H1 (cell line): Measurements from ENCODE around the gene RAVER2. TPM values are rescaled to one million over a fixed set of nuclear protein-coding genes. Genes with fewer than 3 reads are reported as not detected.

Experiments used
- CTCF ChIA-PET: fragments of 300-600 bp; sonication (Branson Sonifier 250); formaldehyde crosslinking; loops from one replicate; lab custom pipeline; 2021; ENCODE audit not compliant: partially characterized antibody; lab: Charles Lee
- POLR2A ChIA-PET: fragments of 300-600 bp; sonication (Branson Sonifier 250); formaldehyde crosslinking; loops from one replicate; lab custom pipeline; 2021; ENCODE audit warnings: inconsistent platforms; ENCODE audit not compliant: partially characterized antibody; lab: Charles Lee
- DNase-seq, 2 experiments: peaks; one replicate each; pipeline versions ENCODE4 v3.0.0 to v3.0.0-alpha.2; 2010 to 2022; ENCODE audit warnings: low spot score in 2 of 2, low read depth in 1 of 2, mixed read lengths in 1 of 2
- FAIRE-seq: peaks from 2 replicates; lab custom pipeline; 2011; peaks lifted over from hg19 to GRCh38; lab: Jason Lieb, UNC
- H2AFZ ChIP-seq: 2 replicates; pipeline ENCODE4 v1.8.1; 2012; ENCODE audit warnings: low read length, inconsistent platforms
- H2AK5ac ChIP-seq: 2 replicates; pipeline ENCODE4 v1.6.1; 2013; ENCODE audit warnings: low read depth, low read length
- H2BK120ac ChIP-seq: replicated peaks from 2 replicates; pipeline ENCODE3; 2013; ENCODE audit warnings: low read depth, low read length, inconsistent platforms
- H2BK12ac ChIP-seq: 2 replicates; pipeline ENCODE4 v1.6.1; 2013; ENCODE audit warnings: low read depth, low read length
- H2BK15ac ChIP-seq: 2 replicates; pipeline ENCODE4 v1.6.1; 2013; ENCODE audit warnings: low read length
- H2BK20ac ChIP-seq: 2 replicates; pipeline ENCODE4 v1.6.1; 2013; ENCODE audit warnings: low read length
- H2BK5ac ChIP-seq: 2 replicates; pipeline ENCODE4 v1.6.1; 2013; ENCODE audit warnings: low read depth, low read length
- H3K14ac ChIP-seq: 2 replicates; pipeline ENCODE4 v1.6.1; 2013; ENCODE audit warnings: inconsistent platforms; ENCODE audit not compliant: insufficient read length
- H3K18ac ChIP-seq: 2 replicates; pipeline ENCODE4 v1.6.1; 2013; ENCODE audit warnings: low read length; ENCODE audit errors: extremely low read depth
- H3K23ac ChIP-seq: 2 replicates; pipeline ENCODE4 v1.6.1; 2013; ENCODE audit warnings: inconsistent platforms; ENCODE audit not compliant: insufficient read length
- H3K23me2 ChIP-seq: 2 replicates; pipeline ENCODE4 v1.6.1; 2013; ENCODE audit warnings: low read depth, low read length
- H3K27ac ChIP-seq: 2 replicates; pipeline ENCODE4 v1.6.1; 2011; ENCODE audit warnings: low read depth, low read length, inconsistent platforms
- H3K27me3 ChIP-seq, 4 experiments: replicated peaks in 1 of 4; 1 replicate in 1 of 4; 2 replicates in 3 of 4; pipeline versions ENCODE4 v1.6.1 to v1.8.1; 2011 to 2013; ENCODE audit warnings: low read length in 3 of 4, mild to moderate bottlenecking in 3 of 4, inconsistent platforms in 2 of 4, mixed read lengths in 2 of 4, moderate library complexity in 1 of 4; ENCODE audit not compliant: control insufficient read depth in 3 of 4, insufficient read depth in 3 of 4; ENCODE audit errors: extremely low read depth in 1 of 4
- H3K36me3 ChIP-seq, 4 experiments: 2 replicates each; pipeline versions ENCODE4 v1.6.1 to v1.8.1; 2011 to 2013; ENCODE audit warnings: mild to moderate bottlenecking in 4 of 4, low read length in 3 of 4, moderate library complexity in 2 of 4, control low read depth in 1 of 4, inconsistent platforms in 1 of 4; ENCODE audit not compliant: insufficient read depth in 4 of 4, control insufficient read depth in 2 of 4
- H3K4ac ChIP-seq: replicated peaks from 2 replicates; pipeline ENCODE3; 2013; ENCODE audit warnings: low read length, low read depth, mixed read lengths, inconsistent platforms; ENCODE audit not compliant: insufficient read length
- H3K4me1 ChIP-seq, 4 experiments: replicated peaks in 1 of 4; 1 replicate in 1 of 4; 2 replicates in 3 of 4; pipeline versions ENCODE4 v1.6.1 to v1.8.1; 2011 to 2013; ENCODE audit warnings: low read length in 3 of 4, inconsistent platforms in 2 of 4, mixed read lengths in 1 of 4; ENCODE audit not compliant: insufficient read depth in 4 of 4, control insufficient read depth in 3 of 4
- H3K4me2 ChIP-seq, 2 experiments: 2 replicates each; pipeline versions ENCODE4 v1.6.1 to v1.8.1; 2011 to 2013; ENCODE audit warnings: low read depth in 2 of 2, low read length in 2 of 2, control low read depth in 1 of 2, inconsistent platforms in 1 of 2, mild to moderate bottlenecking in 1 of 2; ENCODE audit not compliant: insufficient read depth in 1 of 2
- H3K4me3 ChIP-seq, 4 experiments: fragments of 200-600, 300-600 bp in 1 of 4; sonication (generic), shearing (Covaris generic), sonication (Bioruptor Twin) in 1 of 4; 2 replicates each; pipeline versions ENCODE4 v1.5.1 to v1.8.1; 2011 to 2016; ENCODE audit warnings: low read length in 4 of 4, low read depth in 3 of 4, control low read depth in 2 of 4, inconsistent platforms in 2 of 4, mild to moderate bottlenecking in 2 of 4, mixed read lengths in 1 of 4, moderate library complexity in 1 of 4; ENCODE audit not compliant: insufficient read depth in 2 of 4; ENCODE audit errors: extremely low read depth in 1 of 4
- H3K56ac ChIP-seq: replicated peaks from 2 replicates; pipeline ENCODE3; 2013; ENCODE audit warnings: low read depth, mild to moderate bottlenecking, mixed read lengths, low read length, inconsistent platforms; ENCODE audit not compliant: insufficient read length
- H3K79me1 ChIP-seq: 2 replicates; pipeline ENCODE4 v1.6.1; 2013; ENCODE audit warnings: low read depth, low read length, control low read depth
- H3K79me2 ChIP-seq, 2 experiments: 2 replicates each; pipeline versions ENCODE4 v1.6.1 to v1.8.1; 2012 to 2013; ENCODE audit warnings: low read length in 2 of 2, mild to moderate bottlenecking in 2 of 2, inconsistent platforms in 1 of 2; ENCODE audit not compliant: insufficient read depth in 2 of 2, control insufficient read depth in 1 of 2
- H3K9ac ChIP-seq, 4 experiments: replicated peaks in 1 of 4; 1 replicate in 1 of 4; 2 replicates in 3 of 4; pipeline versions ENCODE4 v1.6.1 to v1.8.1; 2011 to 2013; ENCODE audit warnings: low read depth in 3 of 4, low read length in 3 of 4, control low read depth in 2 of 4, mild to moderate bottlenecking in 2 of 4, moderate library complexity in 2 of 4, inconsistent platforms in 1 of 4; ENCODE audit errors: extremely low read depth in 1 of 4
- H3K9me3 ChIP-seq, 2 experiments: 2 replicates each; pipeline versions ENCODE4 v1.6.1 to v1.8.1; 2012 to 2013; ENCODE audit warnings: mild to moderate bottlenecking in 2 of 2, moderate library complexity in 2 of 2, control low read depth in 1 of 2, inconsistent platforms in 1 of 2, low read depth in 1 of 2, low read length in 1 of 2, mixed read lengths in 1 of 2; ENCODE audit not compliant: insufficient read depth in 2 of 2
- H4K20me1 ChIP-seq, 2 experiments: replicated peaks in 1 of 2; 2 replicates each; pipeline versions ENCODE3 to v1.8.1; 2011 to 2013; ENCODE audit warnings: inconsistent platforms in 2 of 2, low read length in 2 of 2, mild to moderate bottlenecking in 1 of 2; ENCODE audit not compliant: insufficient read depth in 2 of 2, control insufficient read depth in 1 of 2
- H4K5ac ChIP-seq: 2 replicates; pipeline ENCODE4 v1.6.1; 2013; ENCODE audit warnings: low read length, low read depth, mixed read lengths, inconsistent platforms; ENCODE audit not compliant: insufficient read length
- H4K8ac ChIP-seq: 2 replicates; pipeline ENCODE4 v1.8.0; 2013; ENCODE audit warnings: mild to moderate bottlenecking, moderate library complexity, low read length, inconsistent platforms; ENCODE audit not compliant: insufficient read depth; ENCODE audit errors: extremely low read depth
- H4K91ac ChIP-seq: replicated peaks from 2 replicates; pipeline ENCODE3; 2013; ENCODE audit warnings: low read length, mixed read lengths, inconsistent platforms; ENCODE audit not compliant: insufficient read length
- CBX8 ChIP-seq: fragments of 300-800, 300-1000 bp; sonication (generic); IDR thresholded peaks from 2 replicates; pipeline ENCODE4 v1.7.1; 2016; ENCODE audit warnings: low read depth, low read length, borderline replicate concordance
- EGR1 ChIP-seq: IDR thresholded peaks from 2 replicates; pipeline ENCODE4 v1.6.1; 2011; ENCODE audit warnings: low read depth, low read length, borderline replicate concordance
- POU5F1 ChIP-seq: IDR thresholded peaks from 2 replicates; pipeline ENCODE4 v1.6.1; 2011; ENCODE audit warnings: low read depth, mild to moderate bottlenecking, low read length, moderate library complexity
- RAD21 ChIP-seq, 2 experiments: IDR thresholded peaks in 1 of 2; conservative IDR thresholded peaks in 1 of 2; 2 replicates each; pipeline ENCODE4 v1.6.1; 2011; ENCODE audit warnings: low read depth in 2 of 2, low read length in 2 of 2, improper control_type of control experiment in 1 of 2, inconsistent platforms in 1 of 2, mild to moderate bottlenecking in 1 of 2, moderate library complexity in 1 of 2
- SIN3A ChIP-seq, 2 experiments: IDR thresholded peaks in 1 of 2; conservative IDR thresholded peaks in 1 of 2; 2 replicates each; pipeline ENCODE4 v1.6.1; 2011 to 2012; ENCODE audit warnings: low read length in 2 of 2, improper control_type of control experiment in 1 of 2, low read depth in 1 of 2, mild to moderate bottlenecking in 1 of 2
- WGBS, 2 experiments: shearing (Covaris generic) in 1 of 2; methylation state at CpG; one replicate each; pipeline versions ENCODE4 v1.1.6 to v1.1.7; 2013 to 2015; ENCODE audit warnings: low lambda C conversion rate in 2 of 2, mixed read lengths in 2 of 2, inconsistent platforms in 1 of 2, low coverage in 1 of 2, missing lambda C conversion rate in 1 of 2; ENCODE audit not compliant: insufficient replicate concordance in 2 of 2, insufficient coverage in 1 of 2, insufficient read length in 1 of 2; ENCODE audit errors: extremely low coverage in 1 of 2, missing lambda C conversion rate in 1 of 2; 5-methylcytosine and 5-hydroxymethylcytosine counted together
- polyA plus RNA-seq, 7 experiments: library from polyadenylated mRNA; depleted of rRNA in 3 of 7; stranded (reverse) in 5 of 7; unstranded in 2 of 7; fragments of >200 nt in 5 of 7; fragments of 200-250 nt in 2 of 7; gene quantifications; 1 replicate in 5 of 7; 2 replicates in 1 of 7; 4 replicates in 1 of 7; pipeline versions ENCODE4 v1.2.1 to v1.2.3, GENCODE V29; 2011 to 2013; ENCODE audit warnings: missing spikeins in 2 of 7, mixed read lengths in 2 of 7
- total RNA-seq: library from RNA; stranded (reverse); fragmentation: NEBNext Ultra II Directional; extraction: Animal tissue kit (Norgen Biotek cat#: 25700); gene quantifications from 2 replicates; pipeline ENCODE4 v1.2.1, GENCODE V29; 2021

Gene RAVER2
- total and polyA plus RNA-seq, 2 of the 8 experiments (the other 6 are each of a cell fraction or from before 2014, with no cell fraction given), result 10.5 to 19.5 TPM

GRCh38 chr1:64864018-64864940 lies 119.4 kb downstream of the RAVER2 start:
- Histone ChIP-seq H3K27ac (no peak overlapping the region), H3K36me3 (no peaks in the 10 kb centered on the region), H3K23ac (no peak overlapping the region), H3K79me2 (no peaks in the 10 kb centered on the region), H2BK120ac (no peak overlapping the region), H4K91ac (no peak overlapping the region), H2AFZ (no peak overlapping the region), H4K5ac (no peak overlapping the region), H3K4me2 (no peak overlapping the region), H4K20me1 (no peaks in the 10 kb centered on the region), H2BK5ac (no peak overlapping the region; the same call in 1 of the 2 replicates), H3K4me1 (peaks cover 0 to 7% (median 1%) of the 10 kb centered on the region in 4 experiments; a peak in 2 of 7 replicates), H3K79me1 (no peaks in the 10 kb centered on the region), H3K27me3 (no peaks in the 10 kb centered on the region), H2BK15ac (no peak overlapping the region), H3K14ac (no peak overlapping the region), H3K56ac (no peak overlapping the region), H3K4me3 (no peak overlapping the region), H2BK20ac (no peak overlapping the region), H4K8ac (no peak overlapping the region), H2BK12ac (no peak overlapping the region), H3K23me2 (no peaks in the 10 kb centered on the region), H3K9ac (no peak overlapping the region), H3K9me3 (no peaks in the 10 kb centered on the region), H2AK5ac (no peak overlapping the region), H3K18ac (no peak overlapping the region), H3K4ac (no peak overlapping the region)
- TF ChIP-seq RAD21 (IDR thresholded peaks at IDR 0.05 in 1 of 2, conservative IDR thresholded peaks at IDR 0.05 in 1 of 2; ENCODE audit: low read depth in 2 of 2, low read length in 2 of 2) (no peak), CBX8 (no peak), EGR1 (no peak), SIN3A (conservative IDR thresholded peaks at IDR 0.05 in 1 of 2, IDR thresholded peaks at IDR 0.05 in 1 of 2; ENCODE audit: low read depth in 1 of 2, low read length in 2 of 2) (no peak), POU5F1 (no peak)
- FAIRE-seq (no peak), DNase-seq (no peak)
- ChIA-PET POLR2A (no interaction called here), CTCF (interaction anchor here (1.1 to 1.6 kb wide), 4 partner anchors 10 to 351 kb away, joined by 3 to 4 read pairs (median 3); no protein-coding TSS in a partner anchor)
- WGBS, 2 experiments, result 86% methylated on average over 14 of the region's 14 CpGs; no CpG with 5 or more reads in 1 of the 2 experiments
